ENCODE measurements around the gene ZSCAN21.
"Not testable (repeated sequence)": the region's sequence is repeated elsewhere in the genome, so short reads cannot be mapped to it uniquely, and the experiment has no call there.

The ZSCAN21 gene

DNA sequence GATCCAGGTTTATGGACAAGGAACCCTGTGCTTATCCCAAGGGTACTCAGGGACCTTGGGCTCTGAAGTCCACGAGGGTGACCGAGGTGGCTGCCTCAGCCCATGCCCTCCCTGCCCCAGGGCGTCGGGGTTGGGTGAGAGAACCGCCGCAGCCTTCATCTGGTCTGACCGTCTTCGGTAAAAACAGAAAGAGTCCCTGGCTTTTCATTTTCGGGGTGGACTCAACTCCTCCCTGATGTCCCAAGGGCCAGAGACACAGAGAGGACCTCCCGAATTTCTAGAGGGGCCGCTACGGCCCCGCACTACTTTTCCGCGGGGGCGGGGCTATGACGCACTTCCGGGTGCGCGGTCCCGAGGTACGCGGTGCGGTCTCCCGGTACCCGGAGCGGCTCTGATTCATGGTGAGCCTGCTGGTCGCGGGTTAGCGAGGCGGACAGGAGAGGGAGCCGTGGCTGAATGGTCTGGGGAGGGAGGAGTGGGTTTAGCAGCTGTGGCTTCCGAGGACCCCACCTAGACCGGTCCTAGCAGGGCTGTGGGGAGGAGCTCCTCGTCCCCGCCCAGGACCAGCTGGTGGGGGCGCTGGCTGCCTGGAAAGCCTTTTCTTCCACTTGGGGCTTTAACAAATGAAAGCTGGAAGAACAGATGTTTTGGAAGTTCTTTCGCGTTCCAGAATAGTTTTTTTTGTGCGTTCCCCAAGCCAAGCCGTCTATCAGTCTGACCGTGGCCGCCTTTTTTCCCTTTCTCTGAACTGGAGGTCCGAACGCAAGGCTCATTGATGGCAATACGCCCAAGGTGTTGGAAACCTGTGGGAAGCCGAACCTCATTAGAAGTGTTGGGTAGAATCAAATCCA lies at the start of gene ZSCAN21:
ZSCAN21 (plus strand) TSS at position 334 of the 851 bp plus-strand sequence. CDS start 7,233 bp downstream, outside the sequence.
- Histone ChIP-seq H3K9me3 (ENCODE audit: control insufficient read depth, low read depth, low read length) (no peaks in the 10 kb centered on the region), H3K36me3 (ENCODE audit: control insufficient read depth, low read depth, low read length) (no peaks in the 10 kb centered on the region), H3K4me3 (ENCODE audit: low read length) (peak within 1 kb of the TSS; percentile 99), H3K27me3 (ENCODE audit: control insufficient read depth, insufficient read depth, low read length) (no peaks in the 10 kb centered on the region), H3K27ac (ENCODE audit: low read length) (peak within 1 kb of the TSS; percentile 90), H3K9ac (ENCODE audit: low read length) (peak within 1 kb of the TSS; percentile 89), H3K4me1 (ENCODE audit: control insufficient read depth, low read depth, low read length) (peaks cover 5% of the 10 kb centered on the region)

- Histone ChIP-seq H3K36me3 (ENCODE audit: control insufficient read depth, low read depth, low read length) (no peaks in the 10 kb centered on the region), H3K9ac (ENCODE audit: low read length) (no peak overlapping the region), H3K27ac (ENCODE audit: low read length) (no peak overlapping the region), H3K4me3 (ENCODE audit: low read length) (no peak overlapping the region), H3K9me3 (ENCODE audit: control insufficient read depth, low read depth, low read length) (no peaks in the 10 kb centered on the region), H3K27me3 (ENCODE audit: control insufficient read depth, insufficient read depth, low read length) (no peaks in the 10 kb centered on the region), H3K4me1 (ENCODE audit: control insufficient read depth, low read depth, low read length) (no peaks in the 10 kb centered on the region)
Measured at GRCh38 chr7:100000239-100000638, 49.3 kb upstream of the ZSCAN21 start.

GRCh38 chr7:100003711-100004661 lies 45.6 kb upstream of the ZSCAN21 start:
- Histone ChIP-seq H3K9me3 (ENCODE audit: control insufficient read depth, low read depth, low read length) (no peaks in the 10 kb centered on the region), H3K9ac (ENCODE audit: low read length) (no peak overlapping the region), H3K27ac (ENCODE audit: low read length) (no peak overlapping the region), H3K36me3 (ENCODE audit: control insufficient read depth, low read depth, low read length) (no peaks in the 10 kb centered on the region), H3K27me3 (ENCODE audit: control insufficient read depth, insufficient read depth, low read length) (no peaks in the 10 kb centered on the region), H3K4me1 (ENCODE audit: control insufficient read depth, low read depth, low read length) (no peaks in the 10 kb centered on the region), H3K4me3 (ENCODE audit: low read length) (no peak overlapping the region)

- Histone ChIP-seq H3K27me3 (ENCODE audit: control insufficient read depth, insufficient read depth, low read length) (no peaks in the 10 kb centered on the region), H3K4me3 (ENCODE audit: low read length) (no peak overlapping the region), H3K27ac (ENCODE audit: low read length) (no peak overlapping the region), H3K9me3 (ENCODE audit: control insufficient read depth, low read depth, low read length) (no peaks in the 10 kb centered on the region), H3K4me1 (ENCODE audit: control insufficient read depth, low read depth, low read length) (no peaks in the 10 kb centered on the region), H3K9ac (ENCODE audit: low read length) (no peak overlapping the region), H3K36me3 (ENCODE audit: control insufficient read depth, low read depth, low read length) (no peaks in the 10 kb centered on the region)
Measured at GRCh38 chr7:100007887-100008286, 41.7 kb upstream of the ZSCAN21 start.

GRCh38 chr7:100008525-100008924 lies 41.0 kb upstream of the ZSCAN21 start:
- H3K36me3 ChIP-seq (ENCODE audit: control insufficient read depth, low read depth, low read length), result no peaks in the 10 kb centered on the region
- no peak overlapping the region for H3K9ac ChIP-seq (ENCODE audit: low read length)
- no peak overlapping the region for H3K4me3 ChIP-seq (ENCODE audit: low read length)
- no peaks in the 10 kb centered on the region for H3K27me3 ChIP-seq (ENCODE audit: control insufficient read depth, insufficient read depth, low read length)
- no peaks in the 10 kb centered on the region for H3K4me1 ChIP-seq (ENCODE audit: control insufficient read depth, low read depth, low read length)
- no peak overlapping the region for H3K27ac ChIP-seq (ENCODE audit: low read length)
- H3K9me3 ChIP-seq (ENCODE audit: control insufficient read depth, low read depth, low read length), result no peaks in the 10 kb centered on the region

GRCh38 chr7:100009952-100010351 lies 39.6 kb upstream of the ZSCAN21 start:
- H3K4me3 ChIP-seq (ENCODE audit: low read length); H3K4me1 ChIP-seq (ENCODE audit: control insufficient read depth, low read depth, low read length); H3K36me3 ChIP-seq (ENCODE audit: control insufficient read depth, low read depth, low read length); H3K27ac ChIP-seq (ENCODE audit: low read length); H3K27me3 ChIP-seq (ENCODE audit: control insufficient read depth, insufficient read depth, low read length); H3K9me3 ChIP-seq (ENCODE audit: control insufficient read depth, low read depth, low read length); H3K9ac ChIP-seq (ENCODE audit: low read length): not testable (repeated sequence)

GRCh38 chr7:100010901-100011300 lies 38.7 kb upstream of the ZSCAN21 start:
- Histone ChIP-seq H3K27me3 (ENCODE audit: control insufficient read depth, insufficient read depth, low read length) (no peaks in the 10 kb centered on the region), H3K27ac (ENCODE audit: low read length) (no peak overlapping the region), H3K9ac (ENCODE audit: low read length) (no peak overlapping the region), H3K4me1 (ENCODE audit: control insufficient read depth, low read depth, low read length) (peaks cover 3% of the 10 kb centered on the region), H3K4me3 (ENCODE audit: low read length) (no peak overlapping the region), H3K9me3 (ENCODE audit: control insufficient read depth, low read depth, low read length) (no peaks in the 10 kb centered on the region), H3K36me3 (ENCODE audit: control insufficient read depth, low read depth, low read length) (no peaks in the 10 kb centered on the region)

GRCh38 chr7:100011516-100011915 lies 38.1 kb upstream of the ZSCAN21 start:
- H3K27ac ChIP-seq (ENCODE audit: low read length), result no peak overlapping the region
- H3K9me3 ChIP-seq (ENCODE audit: control insufficient read depth, low read depth, low read length), result no peaks in the 10 kb centered on the region
- no peaks in the 10 kb centered on the region for H3K36me3 ChIP-seq (ENCODE audit: control insufficient read depth, low read depth, low read length)
- H3K9ac ChIP-seq (ENCODE audit: low read length), result no peak overlapping the region
- H3K4me3 ChIP-seq (ENCODE audit: low read length), result no peak overlapping the region
- H3K27me3 ChIP-seq (ENCODE audit: control insufficient read depth, insufficient read depth, low read length), result no peaks in the 10 kb centered on the region
- H3K4me1 ChIP-seq (ENCODE audit: control insufficient read depth, low read depth, low read length), result peaks cover 5% of the 10 kb centered on the region

GRCh38 chr7:100012385-100013327 lies 36.9 kb upstream of the ZSCAN21 start:
- not testable (repeated sequence) for H3K27ac ChIP-seq (ENCODE audit: low read length); H3K36me3 ChIP-seq (ENCODE audit: control insufficient read depth, low read depth, low read length); H3K4me3 ChIP-seq (ENCODE audit: low read length); H3K9ac ChIP-seq (ENCODE audit: low read length); H3K4me1 ChIP-seq (ENCODE audit: control insufficient read depth, low read depth, low read length); H3K9me3 ChIP-seq (ENCODE audit: control insufficient read depth, low read depth, low read length); H3K27me3 ChIP-seq (ENCODE audit: control insufficient read depth, insufficient read depth, low read length)

- no peaks in the 10 kb centered on the region for H3K36me3 ChIP-seq (ENCODE audit: control insufficient read depth, low read depth, low read length)
- no peak overlapping the region for H3K9ac ChIP-seq (ENCODE audit: low read length)
- H3K4me1 ChIP-seq (ENCODE audit: control insufficient read depth, low read depth, low read length), result peaks cover 10% of the 10 kb centered on the region
- H3K27ac ChIP-seq (ENCODE audit: low read length), result no peak overlapping the region
- H3K4me3 ChIP-seq (ENCODE audit: low read length), result no peak overlapping the region
- no peaks in the 10 kb centered on the region for H3K27me3 ChIP-seq (ENCODE audit: control insufficient read depth, insufficient read depth, low read length)
- H3K9me3 ChIP-seq (ENCODE audit: control insufficient read depth, low read depth, low read length), result no peaks in the 10 kb centered on the region
Measured at GRCh38 chr7:100013328-100013676, 36.3 kb upstream of the ZSCAN21 start.

All from iPS-18a (cell line).